G401.6 (cell line): ENCODE data around the gene SPATS2L.

ENCODE experiments used
- FAIRE-seq: peaks from 2 replicates; lab custom pipeline; 2012; peaks lifted over from hg19 to GRCh38; lab: Jason Lieb, UNC

Gene SPATS2L

DNA sequence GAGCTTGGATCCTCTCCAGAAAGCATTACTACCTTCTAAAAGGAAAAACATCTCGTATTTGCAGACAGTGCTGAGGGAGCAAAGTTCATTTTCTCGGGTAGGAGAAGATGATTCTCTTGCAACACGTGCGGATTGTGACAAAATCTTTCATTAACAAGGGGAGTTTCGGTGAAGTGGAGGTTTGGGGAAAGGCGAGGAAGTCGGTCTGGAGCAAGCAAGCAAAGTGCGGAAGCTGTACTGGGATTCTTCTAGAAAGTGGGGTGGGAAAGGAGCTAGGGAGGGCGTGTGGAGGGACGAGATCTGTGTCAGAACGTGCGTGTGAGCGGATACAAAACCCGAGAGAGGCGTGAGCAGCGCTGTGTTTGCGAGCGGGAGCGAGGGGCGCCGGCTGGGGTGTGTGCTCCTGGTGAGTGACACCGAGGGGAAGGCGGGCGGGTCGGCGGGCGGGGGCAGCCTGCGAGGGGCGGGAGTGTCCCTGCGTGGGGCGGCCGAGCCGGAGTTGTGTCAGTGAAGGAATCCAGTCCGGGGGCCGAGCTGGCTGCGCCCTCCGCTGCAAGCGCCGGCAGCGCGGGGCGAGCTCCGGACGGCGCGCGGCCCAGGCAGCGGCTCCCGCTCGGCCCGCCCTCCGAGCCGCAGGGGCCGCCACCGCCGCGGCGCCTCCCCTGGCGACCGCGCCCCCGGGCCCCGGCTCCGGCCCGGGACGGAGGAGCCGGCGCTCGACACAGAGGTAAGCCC is at the start of gene SPATS2L:
SPATS2L (plus strand) TSS at position 498 of the 735 bp plus-strand sequence. CDS start 82,552 bp downstream, outside the sequence.
- FAIRE-seq, result no peak

DNA sequence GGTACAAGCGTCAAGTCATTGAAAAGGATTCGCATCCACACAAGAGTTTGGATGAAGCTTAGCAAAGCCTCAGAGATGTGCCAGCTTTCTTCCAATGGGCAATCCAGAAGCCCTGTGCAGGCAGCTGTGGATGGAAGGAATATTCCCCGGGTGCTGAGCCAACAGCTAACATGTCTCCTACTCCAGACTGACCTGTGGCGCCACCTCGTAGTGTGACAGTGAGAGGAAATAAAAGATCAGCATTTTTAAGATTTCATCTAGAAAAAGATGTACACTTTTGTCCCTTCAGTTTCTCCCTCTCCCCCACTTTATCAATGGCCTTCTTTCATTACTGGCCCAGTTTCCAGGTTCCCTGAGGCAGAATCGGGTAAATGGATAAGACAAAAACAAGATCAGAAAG is 48.9 kb upstream of the SPATS2L start:
- no peak for FAIRE-seq

DNA sequence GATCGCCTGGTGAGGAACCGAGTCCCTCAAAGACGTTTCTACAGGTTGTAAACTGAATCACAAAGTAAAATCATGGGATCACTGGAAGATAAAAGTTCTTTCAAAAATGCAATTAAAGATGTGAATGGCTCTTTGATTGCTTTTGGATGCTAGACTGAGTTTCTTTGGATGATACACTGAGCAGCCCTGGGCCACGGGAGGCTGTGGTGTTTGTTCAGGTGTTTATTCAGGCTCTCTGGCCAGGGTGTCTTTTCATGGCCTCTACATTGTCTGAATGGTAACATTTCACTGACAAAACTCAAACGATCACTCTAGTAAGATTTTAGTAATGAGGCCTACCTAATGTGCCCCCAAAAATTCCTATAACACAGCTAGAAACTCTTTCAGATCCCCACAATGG is 48.4 kb upstream of the SPATS2L start:
- FAIRE-seq, result no peak

DNA sequence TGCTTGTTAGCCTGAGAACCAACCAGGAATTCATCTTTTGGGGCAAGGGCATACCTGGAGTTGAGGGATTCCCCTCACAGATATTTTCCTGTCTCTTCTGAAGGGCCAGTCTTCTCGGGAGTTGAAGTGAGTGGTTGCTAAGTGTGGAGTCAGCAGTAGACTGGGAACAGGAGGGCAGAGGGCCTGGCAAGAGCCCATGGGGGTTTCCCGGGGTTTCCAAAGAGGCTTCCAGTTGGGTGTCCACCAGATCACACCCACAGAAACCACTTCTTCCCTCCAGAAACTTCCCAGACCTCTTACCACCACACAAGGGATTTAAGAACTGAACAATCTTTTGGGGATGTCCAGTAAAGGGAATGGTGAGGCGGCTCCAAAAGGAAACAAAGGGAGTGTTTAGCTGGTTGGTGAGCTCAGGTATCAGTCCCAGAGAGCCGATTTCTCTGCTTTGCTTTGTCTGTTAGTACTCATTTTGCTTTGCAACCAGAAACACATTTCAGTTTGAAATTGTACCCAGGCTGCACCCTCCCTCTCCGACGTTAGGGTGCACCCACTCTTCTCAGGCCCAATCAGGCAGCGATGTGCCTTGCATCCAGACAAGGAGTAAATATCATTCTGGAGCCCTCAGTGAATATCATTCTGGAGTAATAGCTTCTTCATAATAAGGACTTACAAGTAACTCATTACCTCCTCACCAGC is 47.5 kb upstream of the SPATS2L start:
- FAIRE-seq, result no peak

GRCh38 chr2:200259577-200259957 is 46.9 kb upstream of the SPATS2L start:
- no peak for FAIRE-seq

GRCh38 chr2:200262047-200262446 is 44.4 kb upstream of the SPATS2L start:
- FAIRE-seq, result no peak

DNA sequence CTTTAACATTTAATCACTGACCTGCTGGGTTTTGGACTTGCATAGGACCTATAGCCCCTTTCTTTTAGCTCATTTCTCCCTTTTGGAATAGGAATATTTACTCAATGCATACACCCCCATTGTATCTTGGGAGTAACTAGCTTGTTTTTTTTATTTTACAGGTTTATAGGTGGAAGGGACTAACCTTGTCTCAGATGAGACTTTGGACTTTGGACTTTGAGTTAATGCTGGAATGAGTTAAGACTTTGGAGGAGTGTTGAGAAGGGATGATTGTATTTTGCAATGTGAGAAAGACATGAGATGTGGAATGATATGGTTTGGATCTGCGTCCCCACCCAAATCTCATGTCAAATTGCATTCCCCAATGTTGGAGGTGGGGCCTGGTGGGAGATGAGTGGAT is 43.2 kb upstream of the SPATS2L start:
- no peak for FAIRE-seq

- no peak for FAIRE-seq
Observed at GRCh38 chr2:200264631-200265030, 41.9 kb upstream of the SPATS2L start.

- no peak for FAIRE-seq
Observed at GRCh38 chr2:200266406-200266805, 40.1 kb upstream of the SPATS2L start.

DNA sequence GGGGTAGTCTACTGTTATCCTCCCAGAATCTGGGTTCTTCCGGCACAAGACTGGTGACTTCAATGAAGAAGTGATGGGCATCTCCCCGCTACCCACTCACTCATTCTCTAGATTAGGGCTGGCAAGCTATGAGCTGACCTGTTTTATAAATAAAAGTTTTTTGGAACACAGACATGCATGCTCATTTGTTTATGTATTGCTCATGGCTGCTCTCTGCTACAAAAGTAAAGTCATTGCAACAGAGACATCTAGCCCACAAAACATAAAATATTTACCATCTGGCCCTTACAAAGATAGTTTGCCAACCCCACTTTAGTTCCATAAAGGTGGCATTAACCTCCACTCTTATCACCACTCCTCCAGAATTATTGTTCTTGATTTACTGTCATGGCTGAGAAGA is 39.1 kb upstream of the SPATS2L start:
- no peak for FAIRE-seq

GRCh38 chr2:200270732-200271131 is 35.8 kb upstream of the SPATS2L start:
- no peak for FAIRE-seq

GRCh38 chr2:200272320-200272719 is 34.2 kb upstream of the SPATS2L start:
- FAIRE-seq, result no peak

GRCh38 chr2:200274116-200275075 is 32.1 kb upstream of the SPATS2L start:
- no peak for FAIRE-seq

DNA sequence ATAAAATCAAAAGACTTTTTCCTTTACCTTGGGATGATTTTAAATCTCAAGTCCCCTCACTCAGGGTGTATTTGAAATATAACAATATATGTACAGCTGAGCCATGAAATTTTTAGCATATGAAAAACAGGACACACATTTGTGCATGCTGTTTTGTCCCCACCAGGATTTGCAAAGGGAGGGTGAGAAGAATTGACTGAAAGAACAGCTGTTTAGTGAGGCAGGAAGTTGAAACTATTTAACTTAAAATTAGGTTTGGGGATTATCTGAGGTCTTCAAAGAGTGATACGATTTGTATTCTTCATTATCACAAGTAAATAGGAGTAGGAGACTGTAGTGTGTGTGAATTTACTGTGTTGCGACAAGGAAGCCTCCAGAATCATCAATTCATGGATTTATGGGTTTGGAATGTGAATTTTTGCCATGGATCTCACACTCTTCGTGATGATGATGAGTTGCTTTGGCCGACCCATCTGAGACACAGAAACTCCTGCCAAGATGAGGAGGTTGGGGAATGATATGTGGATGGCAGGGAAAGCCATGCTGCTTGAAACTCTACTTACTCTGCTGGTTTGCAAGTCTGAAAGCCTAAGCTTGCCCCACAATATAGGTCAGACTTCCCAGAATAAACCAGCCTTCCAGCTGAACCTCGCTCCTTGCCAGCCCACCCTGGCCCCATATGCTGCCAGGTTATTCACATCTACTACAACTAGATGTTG is 31.0 kb upstream of the SPATS2L start:
- no peak for FAIRE-seq

DNA sequence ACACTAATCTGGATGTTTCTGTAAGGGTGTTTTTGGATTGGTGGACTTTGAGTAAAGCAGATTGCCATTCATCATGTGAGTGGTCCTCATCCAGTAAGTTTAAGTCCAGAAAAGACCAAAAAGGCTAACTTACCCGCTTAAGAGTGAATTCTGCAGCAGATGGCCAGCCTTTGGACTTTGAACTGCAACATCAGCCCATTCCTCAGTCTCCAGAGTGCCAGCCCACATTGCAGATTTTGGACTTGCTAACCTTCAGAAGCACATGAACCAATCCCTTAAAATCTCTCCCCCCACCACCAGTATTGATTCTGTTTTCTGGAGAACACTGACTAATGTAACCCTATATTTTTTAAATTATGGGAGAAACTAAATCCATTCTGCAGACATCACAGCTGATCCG is 30.0 kb upstream of the SPATS2L start:
- no peak for FAIRE-seq

DNA sequence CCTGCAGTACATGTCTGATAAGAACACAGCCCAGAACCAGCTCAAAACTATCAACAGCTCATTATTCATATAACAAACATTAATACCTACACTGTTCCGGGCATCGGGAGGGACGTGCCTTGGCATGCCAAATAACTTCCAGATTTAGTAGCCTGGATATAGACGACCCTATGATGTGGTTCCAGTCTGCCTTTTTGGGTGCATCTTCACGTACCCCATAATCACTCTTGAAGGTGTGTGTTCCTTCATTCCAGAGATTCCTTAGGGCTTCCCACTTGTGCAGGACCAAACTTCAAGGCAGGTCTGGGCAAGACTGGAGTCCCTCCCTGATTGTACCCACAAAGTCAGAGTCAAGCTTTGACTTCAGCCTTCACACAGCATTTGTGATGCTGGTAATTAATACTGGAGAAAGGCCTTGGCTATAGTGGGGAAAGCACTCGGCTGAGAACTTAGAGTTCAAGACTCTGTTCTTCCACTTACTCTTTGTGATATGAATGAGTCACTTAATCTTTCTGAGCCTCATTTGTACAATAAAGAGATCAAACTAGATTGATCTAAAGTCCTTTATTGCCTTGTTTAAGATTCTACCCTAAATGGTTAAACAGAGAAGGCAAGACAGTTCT is 27.7 kb upstream of the SPATS2L start:
- no peak for FAIRE-seq

DNA sequence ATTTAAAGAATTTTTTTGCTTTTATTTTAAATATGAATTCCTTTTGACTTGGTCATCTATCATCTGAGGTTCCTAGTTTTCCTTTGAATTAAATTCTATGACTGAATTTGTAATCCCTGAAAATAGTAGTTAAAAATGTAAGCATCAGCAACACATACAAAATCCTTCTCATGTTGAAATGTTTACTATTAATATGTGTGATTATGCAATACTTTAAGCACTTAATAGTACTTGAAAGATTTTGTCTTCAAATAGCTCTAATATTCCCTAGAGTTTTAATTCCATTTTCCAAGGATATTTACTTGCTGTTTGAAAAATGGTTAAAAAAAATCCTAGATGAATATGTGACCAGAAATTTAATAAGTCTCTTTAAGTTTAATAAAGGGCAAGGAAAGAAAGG is 26.6 kb upstream of the SPATS2L start:
- FAIRE-seq, result no peak

DNA sequence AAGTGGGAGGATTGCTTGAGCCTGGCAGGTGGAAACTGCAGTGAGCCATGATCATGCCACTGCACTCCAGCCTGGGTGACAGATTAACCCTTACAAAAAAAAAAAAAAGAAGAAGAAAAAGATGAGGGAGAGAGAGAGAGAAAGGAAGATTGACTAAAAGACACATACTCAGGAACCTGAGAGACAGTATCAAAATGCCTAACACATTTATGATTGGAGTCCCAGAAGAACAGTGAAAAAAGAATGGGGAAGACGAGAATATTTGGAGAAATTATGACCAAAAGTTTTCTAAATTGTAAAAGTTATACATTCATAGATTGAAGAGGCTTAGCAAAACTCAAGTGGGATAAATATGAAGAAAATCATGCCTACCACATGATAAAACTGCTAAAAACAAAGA is 19.9 kb upstream of the SPATS2L start:
- FAIRE-seq, result no peak

- FAIRE-seq, result no peak
Observed at GRCh38 chr2:200288670-200289429, 17.6 kb upstream of the SPATS2L start.

DNA sequence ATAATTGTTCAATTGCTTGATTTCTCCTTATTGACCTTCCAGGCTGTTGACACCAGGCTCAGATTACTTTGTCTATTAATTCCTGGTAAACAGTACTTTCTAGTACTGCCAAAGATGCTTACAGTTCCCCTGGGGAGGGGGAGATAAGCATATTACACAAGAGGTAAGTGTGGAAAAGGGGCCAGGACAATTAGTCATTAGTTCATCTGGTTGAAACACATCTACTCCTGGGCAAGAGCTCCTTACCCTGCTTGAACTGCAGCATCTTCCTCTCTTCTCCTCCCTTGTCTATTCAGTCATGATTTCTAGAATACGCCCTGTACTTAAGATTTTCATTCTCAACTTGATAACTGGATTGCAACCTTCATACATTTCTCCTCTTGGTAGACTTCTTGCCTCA is 10.4 kb upstream of the SPATS2L start:
- FAIRE-seq, result no peak

- FAIRE-seq, result no peak
Observed at GRCh38 chr2:200297100-200297499, 9.4 kb upstream of the SPATS2L start.
